ENCODE measurements around the gene MUC5B. TPM values are rescaled to one million over a fixed set of nuclear protein-coding genes. Genes with fewer than 3 reads are reported as not detected.
A peak's percentile ranks its signal among the peaks of the same experiment; 100 is the strongest.

MUC5B gene
- total RNA-seq, 2 experiments from 2014 or later, result not detected

DNA sequence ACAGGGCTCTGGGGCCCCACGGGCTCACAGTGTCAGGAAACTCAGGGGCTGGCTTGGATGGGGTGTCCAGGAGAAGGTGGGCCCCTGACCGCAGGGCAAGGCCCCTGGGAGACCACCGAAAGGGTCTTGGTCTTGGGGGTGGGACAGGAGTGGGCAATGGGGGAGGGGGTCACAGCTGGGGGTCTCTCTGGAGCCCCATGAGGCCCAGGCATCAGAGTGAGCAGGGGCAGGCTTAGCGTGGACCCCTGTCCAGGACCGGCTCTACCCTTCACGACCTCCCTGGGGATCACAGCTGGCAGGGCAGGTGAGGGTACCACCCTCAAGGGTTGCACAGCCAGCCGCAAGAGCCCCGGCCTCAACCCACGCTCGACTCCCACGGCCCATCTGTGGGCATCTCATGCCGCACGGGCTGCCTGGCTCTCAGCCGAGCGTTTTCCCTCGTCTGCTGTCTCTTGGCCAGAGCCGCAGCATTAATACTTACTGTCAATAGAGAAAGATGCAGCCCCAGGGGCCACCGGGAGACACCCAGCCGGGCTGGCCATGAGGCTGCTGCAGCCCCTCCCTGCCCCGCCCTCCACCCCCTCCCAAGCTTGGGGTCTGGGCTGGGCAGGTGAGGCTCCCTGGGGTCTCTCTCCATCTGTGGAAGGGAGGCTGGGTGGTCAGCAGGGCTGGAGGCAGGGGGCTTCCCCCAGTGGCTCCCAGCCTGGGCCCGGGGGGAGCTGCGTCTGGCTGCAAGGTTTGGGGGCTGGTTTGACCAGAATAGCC lies 662 bp downstream of the MUC5B start:
- Mint-ChIP-seq H3K4me3 (no peak overlapping the region), H3K27ac (no peak overlapping the region), H3K36me3 (ENCODE audit: low read depth) (no peaks in the 10 kb centered on the region), H3K27me3 (peaks cover 4% of the 10 kb centered on the region), H3K9me3 (no peaks in the 10 kb centered on the region), H3K4me1 (ENCODE audit: low read depth) (no peaks in the 10 kb centered on the region)
- no peak overlapping the region for H3K27ac ChIP-seq (ENCODE audit: low read depth in 1 of 2, low read length in 2 of 2)
- no peaks in the 10 kb centered on the region for H3K4me1 ChIP-seq (ENCODE audit: insufficient read depth, low read length)
- H3K9me3 ChIP-seq (ENCODE audit: control insufficient read depth in 1 of 2, insufficient read depth in 1 of 2, low read length in 2 of 2), result no peaks in the 10 kb centered on the region
- H3K36me3 ChIP-seq (ENCODE audit: insufficient read depth, low read length), result no peaks in the 10 kb centered on the region
- no peak overlapping the region for H3K4me3 ChIP-seq (ENCODE audit: low read length)
- ATAC-seq (ENCODE audit: poor library complexity) (no peak), DNase-seq (no peak)
- peaks cover 5 to 8% of the 10 kb centered on the region in 2 experiments for H3K27me3 ChIP-seq (ENCODE audit: control insufficient read depth in 1 of 2, insufficient read depth in 2 of 2, low read length in 2 of 2)
- POLR2A ChIA-PET, result no interaction called here
- TF ChIP-seq, protein P1, sequence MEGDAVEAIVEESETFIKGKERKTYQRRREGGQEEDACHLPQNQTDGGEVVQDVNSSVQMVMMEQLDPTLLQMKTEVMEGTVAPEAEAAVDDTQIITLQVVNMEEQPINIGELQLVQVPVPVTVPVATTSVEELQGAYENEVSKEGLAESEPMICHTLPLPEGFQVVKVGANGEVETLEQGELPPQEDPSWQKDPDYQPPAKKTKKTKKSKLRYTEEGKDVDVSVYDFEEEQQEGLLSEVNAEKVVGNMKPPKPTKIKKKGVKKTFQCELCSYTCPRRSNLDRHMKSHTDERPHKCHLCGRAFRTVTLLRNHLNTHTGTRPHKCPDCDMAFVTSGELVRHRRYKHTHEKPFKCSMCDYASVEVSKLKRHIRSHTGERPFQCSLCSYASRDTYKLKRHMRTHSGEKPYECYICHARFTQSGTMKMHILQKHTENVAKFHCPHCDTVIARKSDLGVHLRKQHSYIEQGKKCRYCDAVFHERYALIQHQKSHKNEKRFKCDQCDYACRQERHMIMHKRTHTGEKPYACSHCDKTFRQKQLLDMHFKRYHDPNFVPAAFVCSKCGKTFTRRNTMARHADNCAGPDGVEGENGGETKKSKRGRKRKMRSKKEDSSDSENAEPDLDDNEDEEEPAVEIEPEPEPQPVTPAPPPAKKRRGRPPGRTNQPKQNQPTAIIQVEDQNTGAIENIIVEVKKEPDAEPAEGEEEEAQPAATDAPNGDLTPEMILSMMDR (IDR thresholded peaks at IDR 0.05), result no peak
- CTCF ChIA-PET, result no interaction called here
- intact Hi-C loops (cut with DNase I, micrococcal nuclease), result no loop called here

DNA sequence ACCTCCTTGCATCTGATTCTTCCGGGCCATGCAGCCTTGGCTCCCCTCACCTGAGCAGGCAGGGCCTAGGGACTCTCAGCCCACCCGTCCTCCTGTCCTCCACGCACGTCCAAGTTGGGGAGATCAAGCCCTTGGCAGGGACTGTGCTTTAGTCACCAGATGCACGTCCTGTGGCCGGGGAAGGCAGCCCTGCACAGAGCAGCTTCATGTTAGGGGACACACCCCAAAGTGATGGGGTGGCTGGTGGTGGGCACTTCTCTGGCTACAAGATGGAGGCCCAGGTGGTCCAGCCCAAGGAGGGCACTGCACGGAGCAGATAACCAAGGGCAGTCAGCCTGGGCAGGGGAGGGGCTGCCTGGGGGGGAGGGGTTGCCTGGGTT lies 1.2 kb downstream of the MUC5B start:
- Mint-ChIP-seq H3K27me3 (peaks cover 4% of the 10 kb centered on the region), H3K27ac (no peak overlapping the region), H3K4me3 (no peak overlapping the region), H3K4me1 (ENCODE audit: low read depth) (no peaks in the 10 kb centered on the region), H3K36me3 (ENCODE audit: low read depth) (no peaks in the 10 kb centered on the region), H3K9me3 (no peaks in the 10 kb centered on the region)
- H3K4me1 ChIP-seq (ENCODE audit: insufficient read depth, low read length), result no peaks in the 10 kb centered on the region
- no peaks in the 10 kb centered on the region for H3K36me3 ChIP-seq (ENCODE audit: insufficient read depth, low read length)
- H3K27me3 ChIP-seq (ENCODE audit: control insufficient read depth in 1 of 2, insufficient read depth in 2 of 2, low read length in 2 of 2), result peaks cover 5 to 8% of the 10 kb centered on the region in 2 experiments
- no peak overlapping the region for H3K27ac ChIP-seq (ENCODE audit: low read depth in 1 of 2, low read length in 2 of 2)
- DNase-seq (peak in 1 of 14 experiments; percentile 2), ATAC-seq (ENCODE audit: poor library complexity) (no peak)
- TF ChIP-seq, protein P1 (IDR thresholded peaks at IDR 0.05), result no peak
- CTCF ChIA-PET, result no interaction called here
- POLR2A ChIA-PET, result no interaction called here
- no peak overlapping the region for H3K4me3 ChIP-seq (ENCODE audit: low read length)
- intact Hi-C loops (cut with DNase I, micrococcal nuclease), result no loop called here
- H3K9me3 ChIP-seq (ENCODE audit: control insufficient read depth in 1 of 2, insufficient read depth in 1 of 2, low read length in 2 of 2), result no peaks in the 10 kb centered on the region

DNA sequence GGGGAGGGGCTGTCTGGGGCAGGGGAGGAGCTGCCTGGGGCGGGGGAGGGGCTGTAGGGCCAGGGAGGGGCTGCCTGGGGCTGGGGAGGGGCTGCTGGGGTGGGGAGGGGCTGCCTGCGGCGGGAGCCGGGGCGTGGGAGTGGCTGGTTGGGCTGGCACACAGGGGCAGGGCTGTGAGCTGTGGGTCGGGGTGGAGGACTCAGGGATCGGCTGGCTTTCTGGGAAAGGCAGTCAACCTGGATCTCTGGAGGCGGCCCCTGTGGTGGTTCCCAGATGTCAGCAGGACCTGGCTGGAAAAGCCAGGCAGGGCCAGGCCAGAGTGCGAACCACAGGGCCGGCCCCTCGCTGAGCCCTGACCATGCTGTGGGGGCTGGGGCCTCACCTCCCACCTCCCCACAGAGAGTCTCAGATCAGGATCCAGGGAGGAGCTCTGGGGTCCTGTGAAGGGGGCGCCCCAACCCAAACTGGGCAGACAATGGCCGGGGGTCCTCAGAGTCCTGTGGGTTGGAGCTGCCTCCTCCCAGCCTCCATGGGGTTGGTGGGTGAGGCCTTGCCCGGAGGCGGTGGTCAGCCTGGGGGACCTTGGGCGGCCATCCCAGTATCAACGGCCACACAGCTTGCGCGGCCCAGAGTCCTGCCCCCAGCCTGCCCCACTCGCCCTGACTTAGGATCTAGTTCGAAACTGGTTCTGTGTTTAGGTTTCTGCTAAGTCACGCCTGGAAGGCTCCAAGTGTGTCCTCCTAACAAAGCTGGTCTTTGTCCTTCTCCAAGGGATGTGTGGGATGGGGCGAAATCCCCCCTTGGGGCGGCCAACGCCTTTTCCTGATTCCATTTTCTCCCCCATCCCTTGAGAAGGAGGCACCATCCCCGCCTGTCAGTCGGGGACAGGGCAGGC lies 1.9 kb downstream of the MUC5B start:
- TF ChIP-seq, protein P1 (IDR thresholded peaks at IDR 0.05), result no peak
- no peak for DNase-seq
- peaks cover 4% of the 10 kb centered on the region for H3K27me3 Mint-ChIP-seq
- no peaks in the 10 kb centered on the region for H3K9me3 Mint-ChIP-seq
- H3K9me3 ChIP-seq (ENCODE audit: control insufficient read depth in 1 of 2, insufficient read depth in 1 of 2, low read length in 2 of 2), result no peaks in the 10 kb centered on the region
- H3K4me3 Mint-ChIP-seq, result no peak overlapping the region
- peaks cover 4 to 5% of the 10 kb centered on the region in 2 experiments for H3K27me3 ChIP-seq (ENCODE audit: control insufficient read depth in 1 of 2, insufficient read depth in 2 of 2, low read length in 2 of 2)
- H3K27ac ChIP-seq (ENCODE audit: low read depth in 1 of 2, low read length in 2 of 2), result no peak overlapping the region
- H3K4me3 ChIP-seq (ENCODE audit: low read length), result no peak overlapping the region
- no peak overlapping the region for H3K27ac Mint-ChIP-seq
- H3K4me1 Mint-ChIP-seq (ENCODE audit: low read depth), result no peaks in the 10 kb centered on the region
- no peaks in the 10 kb centered on the region for H3K4me1 ChIP-seq (ENCODE audit: insufficient read depth, low read length)
- CTCF ChIA-PET, result no interaction called here
- intact Hi-C loops (cut with DNase I, micrococcal nuclease), result no loop called here
- no peak for ATAC-seq (ENCODE audit: poor library complexity)
- H3K36me3 ChIP-seq (ENCODE audit: insufficient read depth, low read length), result no peaks in the 10 kb centered on the region
- POLR2A ChIA-PET, result no interaction called here
- no peaks in the 10 kb centered on the region for H3K36me3 Mint-ChIP-seq (ENCODE audit: low read depth)

Measured in CD4-positive, alpha-beta T cell (primary cell).